Femur (tissue), 1 donor: Measurements from ENCODE around the gene ZFYVE19.

Experiments used
- DNase-seq: peaks from one replicate; pipeline ENCODE4 v3.0.0-alpha.2; 2017

Gene ZFYVE19

GRCh38 chr15:40821195-40821594 lies 14.3 kb downstream of the ZFYVE19 start:
- no peak for DNase-seq

GRCh38 chr15:40823572-40824343 lies 16.9 kb downstream of the ZFYVE19 start:
- no peak for DNase-seq

- DNase-seq = no peak
These were observed 19.0 kb downstream of the ZFYVE19 start for GRCh38 chr15:40825661-40826422.

GRCh38 chr15:40826423-40827075 lies 19.7 kb downstream of the ZFYVE19 start:
- DNase-seq = no peak

GRCh38 chr15:40828447-40829036 lies 21.7 kb downstream of the ZFYVE19 start, which contains the start of gene PPP1R14D:
Gene PPP1R14D, minus strand, starts transcription at chr15:40828708. Its CDS starts 67 bp downstream, at chr15:40828641.
- DNase-seq = no peak

- DNase-seq = no peak
These were observed 22.2 kb downstream of the ZFYVE19 start for GRCh38 chr15:40829115-40829514.

- DNase-seq = no peak
These were observed 24.0 kb downstream of the ZFYVE19 start for GRCh38 chr15:40830884-40831283.

- DNase-seq = no peak
These were observed 25.0 kb downstream of the ZFYVE19 start for GRCh38 chr15:40831861-40832260.

GRCh38 chr15:40832903-40833302 lies 26.0 kb downstream of the ZFYVE19 start:
- no peak for DNase-seq

GRCh38 chr15:40836020-40836419 lies 29.1 kb downstream of the ZFYVE19 start:
- DNase-seq = no peak

GRCh38 chr15:40838756-40839155 lies 31.9 kb downstream of the ZFYVE19 start:
- no peak for DNase-seq

- DNase-seq = no peak
These were observed 34.9 kb downstream of the ZFYVE19 start for GRCh38 chr15:40841741-40842140.

- DNase-seq = no peak
These were observed 36.5 kb downstream of the ZFYVE19 start for GRCh38 chr15:40843261-40843884.

- no peak for DNase-seq
These were observed 37.2 kb downstream of the ZFYVE19 start, which contains the start of gene SPINT1 for GRCh38 chr15:40843885-40844695. Gene SPINT1, plus strand, starts transcription at chr15:40844048. Its CDS starts 507 bp downstream, at chr15:40844555.

GRCh38 chr15:40844696-40845030 lies 37.8 kb downstream of the ZFYVE19 start:
- peak; percentile 46 for DNase-seq

- DNase-seq = no peak
These were observed 38.1 kb downstream of the ZFYVE19 start for GRCh38 chr15:40845036-40845435.

- DNase-seq = no peak
These were observed 38.8 kb downstream of the ZFYVE19 start for GRCh38 chr15:40845511-40846284.

- DNase-seq = no peak
These were observed 39.9 kb downstream of the ZFYVE19 start for GRCh38 chr15:40846841-40847222.

- peak; percentile 58 for DNase-seq
These were observed 40.5 kb downstream of the ZFYVE19 start for GRCh38 chr15:40847223-40847961.

GRCh38 chr15:40850576-40851112 lies 43.8 kb downstream of the ZFYVE19 start:
- no peak for DNase-seq
